GM23338 (cell line): ENCODE measurements around the gene CAPN7.

Source experiments
- CREB1 ChIP-seq: fragments of 250-450 bp; sonication (Bioruptor Pico); IDR thresholded peaks from 2 replicates; pipeline ENCODE4 v1.5.0; 2020; ENCODE audit warnings: low read depth, mild to moderate bottlenecking, moderate library complexity
- EZH2 ChIP-seq: fragments of 200-600 bp; sonication (generic); IDR thresholded peaks from one replicate; pipeline ENCODE4 v1.8.0; 2017; ENCODE audit warnings: antibody characterized with exemption, mild to moderate bottlenecking, low read depth; ENCODE audit not compliant: unreplicated experiment
- EZH2phosphoT487 ChIP-seq: fragments of 200-600 bp; sonication (generic); IDR thresholded peaks from one replicate; pipeline ENCODE4 v1.8.1; 2018; ENCODE audit warnings: antibody characterized with exemption; ENCODE audit not compliant: unreplicated experiment
- JUNB ChIP-seq: IDR thresholded peaks from one replicate; pipeline ENCODE4 v1.6.1; 2016; ENCODE audit warnings: antibody characterized with exemption; ENCODE audit not compliant: unreplicated experiment
- NANOG ChIP-seq: IDR thresholded peaks from 2 replicates; pipeline ENCODE4 v1.6.1; 2016; ENCODE audit warnings: antibody characterized with exemption, borderline replicate concordance
- POLR2AphosphoS5 ChIP-seq: IDR thresholded peaks from 2 replicates; pipeline ENCODE4 v1.6.1; 2016; ENCODE audit warnings: antibody characterized with exemption, low read depth
- STAT1 ChIP-seq: IDR thresholded peaks from one replicate; pipeline ENCODE4 v1.6.1; 2016; ENCODE audit warnings: antibody characterized with exemption; ENCODE audit not compliant: unreplicated experiment
- ZNF331 ChIP-seq: fragments of 250-450 bp; sonication (Bioruptor Pico); IDR thresholded peaks from 2 replicates; pipeline ENCODE4 v1.5.0; 2020; ENCODE audit warnings: low read depth, mild to moderate bottlenecking, moderate library complexity
- TF ChIP-seq, protein P1 (sequence below), 2 experiments: fragments of 200-600 bp in 1 of 2; sonication (generic) in 1 of 2; conservative IDR thresholded peaks; 2 replicates each; pipeline versions ENCODE4 v1.5.1 to v1.6.1; 2016 to 2017; ENCODE audit warnings: antibody characterized with exemption in 2 of 2, low read depth in 2 of 2, mild to moderate bottlenecking in 2 of 2, moderate library complexity in 1 of 2
- TF ChIP-seq, protein P2 (sequence below): IDR thresholded peaks from one replicate; pipeline ENCODE4 v1.6.1; 2018; ENCODE audit warnings: antibody characterized with exemption; ENCODE audit not compliant: unreplicated experiment

GRCh38 chr3:15291589-15292541 is 85.8 kb downstream of the CAPN7 start:
- TF ChIP-seq, protein P1, sequence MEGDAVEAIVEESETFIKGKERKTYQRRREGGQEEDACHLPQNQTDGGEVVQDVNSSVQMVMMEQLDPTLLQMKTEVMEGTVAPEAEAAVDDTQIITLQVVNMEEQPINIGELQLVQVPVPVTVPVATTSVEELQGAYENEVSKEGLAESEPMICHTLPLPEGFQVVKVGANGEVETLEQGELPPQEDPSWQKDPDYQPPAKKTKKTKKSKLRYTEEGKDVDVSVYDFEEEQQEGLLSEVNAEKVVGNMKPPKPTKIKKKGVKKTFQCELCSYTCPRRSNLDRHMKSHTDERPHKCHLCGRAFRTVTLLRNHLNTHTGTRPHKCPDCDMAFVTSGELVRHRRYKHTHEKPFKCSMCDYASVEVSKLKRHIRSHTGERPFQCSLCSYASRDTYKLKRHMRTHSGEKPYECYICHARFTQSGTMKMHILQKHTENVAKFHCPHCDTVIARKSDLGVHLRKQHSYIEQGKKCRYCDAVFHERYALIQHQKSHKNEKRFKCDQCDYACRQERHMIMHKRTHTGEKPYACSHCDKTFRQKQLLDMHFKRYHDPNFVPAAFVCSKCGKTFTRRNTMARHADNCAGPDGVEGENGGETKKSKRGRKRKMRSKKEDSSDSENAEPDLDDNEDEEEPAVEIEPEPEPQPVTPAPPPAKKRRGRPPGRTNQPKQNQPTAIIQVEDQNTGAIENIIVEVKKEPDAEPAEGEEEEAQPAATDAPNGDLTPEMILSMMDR (conservative IDR thresholded peaks at IDR 0.05; ENCODE audit: low read depth in 2 of 2), result no peak
- TF ChIP-seq EZH2 (no peak), POLR2AphosphoS5 (no peak), JUNB (no peak), NANOG (no peak), CREB1 (CRISPR knock-in tag) (no peak), ZNF331 (no peak), EZH2phosphoT487 (no peak), STAT1 (no peak)
- TF ChIP-seq, protein P2, sequence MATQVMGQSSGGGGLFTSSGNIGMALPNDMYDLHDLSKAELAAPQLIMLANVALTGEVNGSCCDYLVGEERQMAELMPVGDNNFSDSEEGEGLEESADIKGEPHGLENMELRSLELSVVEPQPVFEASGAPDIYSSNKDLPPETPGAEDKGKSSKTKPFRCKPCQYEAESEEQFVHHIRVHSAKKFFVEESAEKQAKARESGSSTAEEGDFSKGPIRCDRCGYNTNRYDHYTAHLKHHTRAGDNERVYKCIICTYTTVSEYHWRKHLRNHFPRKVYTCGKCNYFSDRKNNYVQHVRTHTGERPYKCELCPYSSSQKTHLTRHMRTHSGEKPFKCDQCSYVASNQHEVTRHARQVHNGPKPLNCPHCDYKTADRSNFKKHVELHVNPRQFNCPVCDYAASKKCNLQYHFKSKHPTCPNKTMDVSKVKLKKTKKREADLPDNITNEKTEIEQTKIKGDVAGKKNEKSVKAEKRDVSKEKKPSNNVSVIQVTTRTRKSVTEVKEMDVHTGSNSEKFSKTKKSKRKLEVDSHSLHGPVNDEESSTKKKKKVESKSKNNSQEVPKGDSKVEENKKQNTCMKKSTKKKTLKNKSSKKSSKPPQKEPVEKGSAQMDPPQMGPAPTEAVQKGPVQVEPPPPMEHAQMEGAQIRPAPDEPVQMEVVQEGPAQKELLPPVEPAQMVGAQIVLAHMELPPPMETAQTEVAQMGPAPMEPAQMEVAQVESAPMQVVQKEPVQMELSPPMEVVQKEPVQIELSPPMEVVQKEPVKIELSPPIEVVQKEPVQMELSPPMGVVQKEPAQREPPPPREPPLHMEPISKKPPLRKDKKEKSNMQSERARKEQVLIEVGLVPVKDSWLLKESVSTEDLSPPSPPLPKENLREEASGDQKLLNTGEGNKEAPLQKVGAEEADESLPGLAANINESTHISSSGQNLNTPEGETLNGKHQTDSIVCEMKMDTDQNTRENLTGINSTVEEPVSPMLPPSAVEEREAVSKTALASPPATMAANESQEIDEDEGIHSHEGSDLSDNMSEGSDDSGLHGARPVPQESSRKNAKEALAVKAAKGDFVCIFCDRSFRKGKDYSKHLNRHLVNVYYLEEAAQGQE, result no peak
